Duodenal mucosa (tissue), 2 donors: ENCODE results near the gene GNL2.
"Not testable (repeated sequence)": the region's sequence is repeated elsewhere in the genome, so short reads cannot be mapped to it uniquely, and the experiment has no call there.

Experiments used
- H3K27ac ChIP-seq: one replicate; pipeline ENCODE4 v1.7.0; 2013; ENCODE audit warnings: low read depth, low read length
- H3K27me3 ChIP-seq, 2 donors: one replicate each; pipeline ENCODE4 v1.7.0; 2013; ENCODE audit warnings: low read length in 2 of 2, control low read depth in 1 of 2; ENCODE audit not compliant: insufficient read depth in 2 of 2, control insufficient read depth in 1 of 2
- H3K36me3 ChIP-seq, 2 donors: one replicate each; pipeline ENCODE4 v1.7.0; 2013; ENCODE audit warnings: low read length in 2 of 2, control low read depth in 1 of 2; ENCODE audit not compliant: insufficient read depth in 2 of 2, control insufficient read depth in 1 of 2
- H3K4me1 ChIP-seq, 2 donors: one replicate each; pipeline ENCODE4 v1.7.0; 2013; ENCODE audit warnings: low read length in 2 of 2, control low read depth in 1 of 2; ENCODE audit not compliant: insufficient read depth in 2 of 2, control insufficient read depth in 1 of 2
- H3K4me3 ChIP-seq, 2 donors: one replicate each; pipeline ENCODE4 v1.7.0; 2013; ENCODE audit warnings: low read length in 2 of 2, low read depth in 1 of 2
- H3K9ac ChIP-seq, 2 donors: one replicate each; pipeline ENCODE4 v1.7.0; 2013; ENCODE audit warnings: low read length in 2 of 2, low read depth in 1 of 2
- H3K9me3 ChIP-seq, 2 donors: one replicate each; pipeline ENCODE4 v1.7.0; 2013; ENCODE audit warnings: low read length in 2 of 2, control low read depth in 1 of 2; ENCODE audit not compliant: control insufficient read depth in 1 of 2

Gene GNL2

GRCh38 chr1:37544530-37544929 is 51.2 kb downstream of the GNL2 start:
- Histone ChIP-seq H3K27ac (no peak overlapping the region), H3K36me3 (peaks cover 21 to 60% of the 10 kb centered on the region in 2 donors)

DNA sequence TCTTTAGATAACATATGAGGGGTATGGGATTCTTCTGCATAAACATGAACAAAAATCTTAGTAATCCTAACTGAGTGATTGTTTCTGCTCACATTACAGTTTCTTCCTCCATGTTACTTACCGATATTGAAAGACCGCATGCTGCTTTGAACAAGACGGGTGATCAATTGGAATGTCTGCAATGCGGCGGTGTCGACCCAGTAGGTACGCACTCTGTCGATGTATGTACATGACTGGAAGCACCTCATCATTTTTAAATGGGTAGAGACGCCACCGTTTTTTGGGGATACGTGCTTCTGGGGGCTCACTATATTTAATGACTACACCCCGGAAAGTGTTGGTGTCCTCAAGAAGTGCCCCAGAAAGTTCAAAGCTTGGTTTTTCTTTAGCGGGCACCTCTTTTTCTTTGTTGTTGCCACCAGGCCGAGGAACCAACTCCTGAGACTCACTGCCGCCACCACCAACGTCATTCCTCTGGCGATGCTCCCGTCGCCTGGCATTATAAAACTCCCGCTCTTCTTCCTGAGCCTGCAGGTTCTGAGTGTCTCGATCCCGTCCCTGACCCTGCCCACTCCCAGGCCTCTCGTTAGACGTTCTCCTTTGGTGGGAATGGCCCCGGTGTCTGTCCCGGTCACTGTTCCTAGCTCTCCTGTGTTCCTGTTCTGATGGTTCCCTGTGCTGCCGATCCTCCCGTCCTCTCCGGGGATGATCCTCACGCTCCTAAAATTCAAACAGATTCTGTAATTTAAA is 55.5 kb downstream of the GNL2 start:
- H3K27ac ChIP-seq: no peak overlapping the region
- H3K9me3 ChIP-seq: no peaks in the 10 kb centered on the region
- no peak overlapping the region for H3K4me3 ChIP-seq
- H3K9ac ChIP-seq: no peak overlapping the region
- H3K4me1 ChIP-seq: no peaks in the 10 kb centered on the region
- no peaks in the 10 kb centered on the region for H3K27me3 ChIP-seq
- H3K36me3 ChIP-seq: peaks cover 24 to 72% of the 10 kb centered on the region in 2 donors

More at GRCh38 chr1:37544530-37544929, 51.2 kb downstream of the GNL2 start:
- Histone ChIP-seq H3K27me3 (no peaks in the 10 kb centered on the region), H3K4me3 (no peak overlapping the region), H3K9me3 (no peaks in the 10 kb centered on the region), H3K9ac (no peak overlapping the region), H3K4me1 (no peaks in the 10 kb centered on the region)

DNA sequence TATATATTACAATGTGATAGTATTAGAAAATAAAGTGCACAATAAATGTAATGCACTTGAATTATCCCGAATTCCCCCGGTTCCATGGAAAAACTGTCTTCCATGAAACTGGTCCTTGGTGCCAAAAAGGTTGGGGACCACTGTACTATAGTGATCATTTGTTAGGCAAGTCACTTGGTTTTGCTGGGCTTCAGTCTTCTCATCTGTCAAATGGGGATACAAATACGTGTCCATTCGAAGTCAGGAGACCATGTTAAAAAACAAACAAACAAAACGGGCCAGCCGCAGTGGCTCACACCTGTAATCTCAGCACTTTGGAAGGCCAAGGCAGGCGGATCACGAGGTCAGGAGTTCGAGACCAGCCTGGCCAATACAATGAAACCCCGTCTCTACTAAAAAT is 56.6 kb downstream of the GNL2 start:
- H3K9me3 ChIP-seq, H3K4me3 ChIP-seq, H3K27ac ChIP-seq, H3K4me1 ChIP-seq, H3K9ac ChIP-seq, H3K27me3 ChIP-seq: not testable (repeated sequence)
- peaks cover 24 to 63% of the 10 kb centered on the region in 2 donors for H3K36me3 ChIP-seq

GRCh38 chr1:37537378-37537777 is 58.4 kb downstream of the GNL2 start:
- H3K4me3 ChIP-seq: no peak overlapping the region

GRCh38 chr1:37533317-37534093 is 62.2 kb downstream of the GNL2 start:
- Histone ChIP-seq H3K27ac (no peak overlapping the region), H3K27me3 (no peaks in the 10 kb centered on the region), H3K9ac (no peak overlapping the region)

More at GRCh38 chr1:37537378-37537777, 58.4 kb downstream of the GNL2 start:
- no peak overlapping the region for H3K27ac ChIP-seq
- H3K36me3 ChIP-seq: peaks cover 24 to 54% of the 10 kb centered on the region in 2 donors
- no peaks in the 10 kb centered on the region for H3K4me1 ChIP-seq
- no peaks in the 10 kb centered on the region for H3K9me3 ChIP-seq
- no peak overlapping the region for H3K9ac ChIP-seq
- no peaks in the 10 kb centered on the region for H3K27me3 ChIP-seq

DNA sequence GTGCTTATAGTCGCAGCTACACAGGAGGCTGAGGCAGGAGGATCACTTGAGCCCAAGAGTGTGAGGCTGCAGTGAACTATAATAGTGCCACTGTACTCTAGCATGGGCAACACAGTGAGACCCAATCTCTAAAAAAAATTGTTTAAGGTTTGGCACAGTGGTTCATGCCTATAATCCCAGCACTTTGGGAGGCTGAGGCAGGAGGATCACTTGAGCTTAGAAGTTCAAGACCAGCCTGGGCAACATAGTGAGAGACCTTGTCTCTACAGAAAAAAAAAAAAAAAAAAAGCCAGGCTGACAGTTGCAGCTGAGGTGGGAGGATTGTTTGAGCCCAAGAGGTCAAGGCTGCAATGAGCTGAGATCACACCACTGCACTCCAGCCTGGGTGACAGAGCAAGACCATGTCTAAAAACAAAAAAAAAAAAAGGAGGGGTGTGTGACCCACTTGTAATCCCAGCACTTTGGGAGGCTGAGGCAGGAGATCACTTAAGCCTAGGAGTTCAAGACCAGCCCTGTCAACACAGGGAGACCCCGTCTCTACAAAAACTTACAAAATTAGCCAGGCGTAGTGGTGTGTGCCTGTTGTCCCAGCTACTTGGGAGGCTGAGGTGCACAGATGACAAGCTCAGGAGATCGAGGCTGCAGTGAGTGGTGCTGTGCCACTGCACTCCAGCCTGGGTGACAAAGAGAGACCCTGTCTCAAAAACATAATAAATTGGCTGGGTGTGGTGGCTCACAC is 63.1 kb downstream of the GNL2 start:
- H3K36me3 ChIP-seq: peaks cover 12 to 21% of the 10 kb centered on the region in 2 donors
- not testable (repeated sequence) for H3K4me3 ChIP-seq, H3K27ac ChIP-seq, H3K9me3 ChIP-seq, H3K4me1 ChIP-seq, H3K27me3 ChIP-seq, H3K9ac ChIP-seq

More at GRCh38 chr1:37533317-37534093, 62.2 kb downstream of the GNL2 start:
- Histone ChIP-seq H3K36me3 (peaks cover 17 to 26% of the 10 kb centered on the region in 2 donors), H3K9me3 (no peaks in the 10 kb centered on the region), H3K4me1 (no peaks in the 10 kb centered on the region), H3K4me3 (no peak overlapping the region)

GRCh38 chr1:37529888-37530287 is 65.8 kb downstream of the GNL2 start:
- not testable (repeated sequence) for H3K9ac ChIP-seq, H3K9me3 ChIP-seq, H3K36me3 ChIP-seq, H3K4me1 ChIP-seq, H3K27ac ChIP-seq, H3K4me3 ChIP-seq, H3K27me3 ChIP-seq

- H3K4me3 ChIP-seq: no peak overlapping the region
- H3K9ac ChIP-seq: no peak overlapping the region
- H3K4me1 ChIP-seq: peaks cover 5 to 8% of the 10 kb centered on the region in 2 donors
- no peak overlapping the region for H3K27ac ChIP-seq
- no peaks in the 10 kb centered on the region for H3K27me3 ChIP-seq
- H3K36me3 ChIP-seq: no peaks in the 10 kb centered on the region
- H3K9me3 ChIP-seq: no peaks in the 10 kb centered on the region
Observed at GRCh38 chr1:37519613-37520012, 76.1 kb downstream of the GNL2 start.

- H3K27me3 ChIP-seq, H3K4me1 ChIP-seq, H3K9ac ChIP-seq, H3K36me3 ChIP-seq, H3K9me3 ChIP-seq, H3K27ac ChIP-seq, H3K4me3 ChIP-seq: not testable (repeated sequence)
Observed at GRCh38 chr1:37518929-37519328, 76.8 kb downstream of the GNL2 start.

DNA sequence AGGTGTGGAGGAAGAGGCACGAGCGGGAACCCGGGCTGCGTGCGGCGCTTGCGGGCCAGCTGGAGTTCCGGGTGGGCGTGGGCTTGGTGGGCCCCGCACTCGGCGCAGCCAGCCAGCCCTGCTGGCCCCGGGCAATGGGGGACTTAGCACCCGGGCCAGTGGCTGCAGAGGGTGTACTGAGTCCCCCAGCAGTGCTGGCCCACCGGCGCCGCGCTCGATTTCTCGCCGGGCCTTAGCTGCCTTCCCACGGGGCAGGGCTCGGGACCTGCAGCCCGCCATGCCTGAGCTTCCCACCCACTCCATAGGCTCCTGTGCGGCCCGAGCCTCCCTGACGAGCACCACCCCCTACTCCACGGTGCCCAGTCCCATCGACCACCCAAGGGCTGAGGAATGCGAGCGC is 77.5 kb downstream of the GNL2 start:
- H3K4me3 ChIP-seq, H3K9me3 ChIP-seq, H3K27me3 ChIP-seq, H3K9ac ChIP-seq, H3K27ac ChIP-seq, H3K36me3 ChIP-seq: not testable (repeated sequence)
- peaks cover 10 to 13% of the 10 kb centered on the region in 2 donors for H3K4me1 ChIP-seq
